ENCODE data around the gene PDZD7. TPM values are rescaled to one million over a fixed set of nuclear protein-coding genes. Genes with fewer than 3 reads are reported as not detected.

The PDZD7 gene
- polyA plus RNA-seq, 1 experiment, result 0.86 TPM

DNA sequence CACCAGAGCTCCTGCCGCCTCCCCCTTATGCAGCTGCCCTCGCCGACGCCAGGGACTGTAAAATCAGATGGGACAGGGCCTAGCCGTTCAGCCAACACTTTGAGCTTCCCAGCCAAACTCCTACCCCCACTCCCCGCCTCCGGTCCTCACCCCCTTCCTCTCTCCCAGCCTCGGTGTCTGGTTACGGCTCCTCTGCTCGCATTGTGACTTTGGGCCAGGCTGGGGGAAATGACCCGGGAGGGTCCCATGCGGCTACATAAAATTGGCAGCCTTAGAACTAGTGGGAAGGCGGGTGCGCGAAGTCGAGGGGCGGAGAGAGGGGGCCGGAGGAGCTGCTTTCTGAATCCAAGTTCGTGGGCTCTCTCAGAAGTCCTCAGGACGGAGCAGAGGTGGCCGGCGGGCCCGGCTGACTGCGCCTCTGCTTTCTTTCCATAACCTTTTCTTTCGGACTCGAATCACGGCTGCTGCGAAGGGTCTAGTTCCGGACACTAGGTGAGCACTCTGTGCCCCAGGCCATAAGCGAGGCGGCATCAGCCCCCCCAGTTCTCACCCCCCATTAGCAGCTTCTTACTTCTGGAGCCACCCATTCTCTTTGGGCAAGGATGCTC lies 30.8 kb upstream of the PDZD7 start, which contains the start of gene KAZALD1:
Gene KAZALD1 (plus strand): TSS at position 366 of the 608 bp plus-strand sequence. CDS start 604 bp downstream, outside the sequence.
- POLR2A ChIA-PET, result interaction anchor here (0.5 to 1.8 kb wide), 7 partner anchors 10 to 1683 kb away, joined by 3 to 21 read pairs (median 7); no protein-coding TSS in a partner anchor
- DNase-seq (ENCODE audit: low read depth), result no peak
- Histone ChIP-seq H3K36me3 (ENCODE audit: control insufficient read depth, insufficient read depth, low read length) (no peaks in the 10 kb centered on the region), H3K4me3 (ENCODE audit: low read depth, low read length) (peak within 1 kb of the TSS; percentile 86), H3K27me3 (ENCODE audit: control insufficient read depth, insufficient read depth, low read length) (no peaks in the 10 kb centered on the region)
- TF ChIP-seq, protein P1, sequence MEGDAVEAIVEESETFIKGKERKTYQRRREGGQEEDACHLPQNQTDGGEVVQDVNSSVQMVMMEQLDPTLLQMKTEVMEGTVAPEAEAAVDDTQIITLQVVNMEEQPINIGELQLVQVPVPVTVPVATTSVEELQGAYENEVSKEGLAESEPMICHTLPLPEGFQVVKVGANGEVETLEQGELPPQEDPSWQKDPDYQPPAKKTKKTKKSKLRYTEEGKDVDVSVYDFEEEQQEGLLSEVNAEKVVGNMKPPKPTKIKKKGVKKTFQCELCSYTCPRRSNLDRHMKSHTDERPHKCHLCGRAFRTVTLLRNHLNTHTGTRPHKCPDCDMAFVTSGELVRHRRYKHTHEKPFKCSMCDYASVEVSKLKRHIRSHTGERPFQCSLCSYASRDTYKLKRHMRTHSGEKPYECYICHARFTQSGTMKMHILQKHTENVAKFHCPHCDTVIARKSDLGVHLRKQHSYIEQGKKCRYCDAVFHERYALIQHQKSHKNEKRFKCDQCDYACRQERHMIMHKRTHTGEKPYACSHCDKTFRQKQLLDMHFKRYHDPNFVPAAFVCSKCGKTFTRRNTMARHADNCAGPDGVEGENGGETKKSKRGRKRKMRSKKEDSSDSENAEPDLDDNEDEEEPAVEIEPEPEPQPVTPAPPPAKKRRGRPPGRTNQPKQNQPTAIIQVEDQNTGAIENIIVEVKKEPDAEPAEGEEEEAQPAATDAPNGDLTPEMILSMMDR (IDR thresholded peaks at IDR 0.05; ENCODE audit: insufficient read depth, low read depth, low read length), result no peak
- CTCF ChIA-PET, result interaction anchor here (0.8 to 26.2 kb wide), 12 partner anchors 14 to 80 kb away, joined by 3 to 676 read pairs (median 10); partner anchors contain the start of genes LZTS2, PDZD7 and SFXN3

DNA sequence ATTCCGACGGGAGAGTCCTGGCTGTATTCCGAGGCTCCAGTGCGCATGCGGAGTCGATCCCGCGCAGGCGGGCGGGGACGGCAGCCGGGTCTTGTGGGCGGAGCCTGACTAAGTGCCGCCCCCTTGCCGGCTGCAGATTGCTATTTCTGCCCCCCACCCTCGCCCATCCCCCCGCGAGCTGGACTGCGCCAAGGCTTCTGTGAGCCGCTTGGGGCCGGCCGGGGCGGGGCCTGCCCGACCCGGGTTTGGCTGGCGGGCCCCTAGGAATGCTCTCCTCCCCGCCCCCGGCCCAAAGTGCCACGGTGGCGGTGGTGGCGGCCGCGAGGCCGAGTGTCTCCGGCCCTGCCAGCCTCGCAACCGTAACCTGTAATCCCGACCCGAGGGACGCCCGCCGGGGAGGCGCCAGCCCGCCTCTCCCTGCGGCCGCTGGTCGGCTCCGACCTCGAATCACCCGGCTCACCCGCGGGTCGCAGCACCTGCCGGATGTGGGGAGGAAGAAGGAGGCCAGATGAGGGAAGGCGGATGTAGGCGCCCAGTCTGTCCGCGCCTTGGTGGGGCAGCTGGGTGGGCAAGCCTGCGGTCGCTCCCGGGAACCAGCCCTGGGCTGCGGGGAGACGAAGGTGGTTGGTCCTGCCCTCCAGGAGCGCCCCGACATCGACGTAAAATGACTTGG lies 30.2 kb upstream of the PDZD7 start:
- ChIA-PET POLR2A (interaction anchor here (0.5 to 1.8 kb wide), 7 partner anchors 9 to 1683 kb away, joined by 3 to 21 read pairs (median 7); no protein-coding TSS in a partner anchor), CTCF (interaction anchor here (0.7 to 26.2 kb wide), 19 partner anchors 8 to 83 kb away, joined by 3 to 676 read pairs (median 5); partner anchors contain the start of genes LZTS2, PDZD7 and SFXN3)
- TF ChIP-seq, protein P1 (IDR thresholded peaks at IDR 0.05; ENCODE audit: insufficient read depth, low read depth, low read length), result no peak
- Histone ChIP-seq H3K36me3 (ENCODE audit: control insufficient read depth, insufficient read depth, low read length) (no peaks in the 10 kb centered on the region), H3K4me3 (ENCODE audit: low read depth, low read length) (peak overlapping the region; percentile 86), H3K27me3 (ENCODE audit: control insufficient read depth, insufficient read depth, low read length) (no peaks in the 10 kb centered on the region)
- no peak for DNase-seq (ENCODE audit: low read depth)

DNA sequence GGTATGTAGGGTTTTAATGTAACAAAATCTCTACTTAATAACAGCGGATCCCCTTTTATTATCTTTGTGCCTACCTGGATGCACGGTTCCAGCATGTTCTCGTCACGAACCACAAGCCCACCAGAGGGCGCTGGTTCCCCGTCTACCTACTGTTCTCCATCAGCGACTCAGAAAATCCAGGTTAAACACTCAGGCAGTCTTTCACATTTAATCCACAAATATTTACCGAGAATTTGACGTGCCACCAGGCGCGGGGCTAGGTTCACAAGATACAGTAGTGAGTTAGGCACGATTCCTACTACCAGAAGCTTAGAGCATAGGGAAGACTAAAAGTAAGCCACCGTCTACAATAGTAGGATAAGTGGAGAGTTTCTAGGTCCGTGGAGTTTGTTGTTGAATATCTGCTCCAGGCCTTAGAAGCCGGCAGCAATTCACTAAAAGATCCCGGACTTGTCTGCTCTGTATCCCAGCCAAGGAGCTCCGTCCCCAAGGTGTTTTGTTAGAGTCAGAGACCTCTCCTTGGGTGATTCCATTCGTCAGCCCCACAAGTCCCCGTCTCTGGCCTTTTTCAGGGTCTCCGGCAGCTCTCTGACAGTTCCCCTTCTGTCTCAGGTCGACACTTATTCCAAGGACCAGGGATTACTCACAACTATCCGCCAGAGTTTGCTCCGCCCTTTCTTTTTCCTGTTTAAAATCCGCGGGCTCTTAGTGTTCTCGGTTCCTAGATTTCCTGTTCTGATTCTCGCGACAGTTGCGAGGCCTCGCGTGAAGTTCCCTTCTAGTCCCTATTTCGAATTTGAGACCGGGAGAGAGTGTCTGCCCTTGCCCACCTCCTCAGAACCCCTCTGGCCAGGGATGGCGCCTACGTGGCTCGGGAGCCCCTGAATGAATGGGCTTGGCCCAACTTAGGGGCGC lies 29.4 kb upstream of the PDZD7 start:
- DNase-seq (ENCODE audit: low read depth), result no peak
- H3K36me3 ChIP-seq (ENCODE audit: control insufficient read depth, insufficient read depth, low read length), result no peaks in the 10 kb centered on the region
- H3K27me3 ChIP-seq (ENCODE audit: control insufficient read depth, insufficient read depth, low read length), result no peaks in the 10 kb centered on the region
- CTCF ChIA-PET, result interaction anchor here (0.8 to 26.2 kb wide), 15 partner anchors 9 to 84 kb away, joined by 3 to 676 read pairs (median 7); partner anchors contain the start of genes LZTS2, PDZD7 and SFXN3
- peak overlapping the region; percentile 86 for H3K4me3 ChIP-seq (ENCODE audit: low read depth, low read length)
- TF ChIP-seq, protein P1 (IDR thresholded peaks at IDR 0.05; ENCODE audit: insufficient read depth, low read depth, low read length), result peak; percentile 87
- POLR2A ChIA-PET, result interaction anchor here (1.0 to 1.8 kb wide), 3 partner anchors 8 to 82 kb away, joined by 7 to 21 read pairs (median 13); no protein-coding TSS in a partner anchor

DNA sequence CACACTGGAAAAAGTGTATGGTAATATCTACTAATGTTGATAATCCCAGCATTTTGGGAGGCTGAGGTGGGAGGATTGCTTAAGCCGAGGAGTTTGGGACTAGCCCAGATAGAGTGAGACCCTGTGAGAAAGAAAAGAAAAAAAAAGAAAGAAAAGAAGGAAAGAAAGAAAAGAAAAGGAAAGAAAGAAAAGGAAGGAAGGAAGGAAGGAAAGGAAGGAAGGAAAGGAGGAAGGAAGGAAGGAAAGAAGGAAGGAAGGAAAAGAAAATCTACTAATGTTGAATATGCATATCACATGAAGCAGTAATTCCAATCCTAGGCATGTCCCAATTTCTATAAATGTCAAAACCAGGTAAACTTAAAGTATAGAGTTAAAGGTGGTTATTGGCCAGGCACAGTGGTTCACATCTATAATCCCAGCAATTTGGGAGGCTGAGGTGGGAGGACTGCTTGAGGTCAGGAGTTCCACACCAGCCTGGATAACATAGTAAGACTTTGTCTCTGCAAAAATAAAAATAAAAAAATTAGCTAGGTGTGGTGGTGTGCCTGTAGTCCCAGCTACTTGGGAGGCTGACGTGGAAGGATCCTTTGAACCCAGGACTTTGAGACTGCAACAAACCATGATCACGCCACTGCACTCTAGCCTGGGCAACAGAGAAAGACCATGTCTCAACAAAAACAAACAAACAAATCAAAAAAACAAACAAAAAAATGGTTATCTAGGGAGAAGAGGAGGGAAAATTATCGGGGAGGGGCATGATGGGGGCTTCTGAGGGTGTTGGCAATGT lies 25.6 kb upstream of the PDZD7 start:
- POLR2A ChIA-PET, result no interaction called here
- CTCF ChIA-PET, result interaction anchor here (1.9 to 27.0 kb wide), 3 partner anchors 6 to 86 kb away, joined by 11 to 676 read pairs (median 676); partner anchors contain the start of gene KAZALD1
- TF ChIP-seq, protein P1 (IDR thresholded peaks at IDR 0.05; ENCODE audit: insufficient read depth, low read depth, low read length), result no peak
- H3K27me3 ChIP-seq (ENCODE audit: control insufficient read depth, insufficient read depth, low read length), result no peaks in the 10 kb centered on the region
- H3K36me3 ChIP-seq (ENCODE audit: control insufficient read depth, insufficient read depth, low read length), result no peaks in the 10 kb centered on the region
- DNase-seq (ENCODE audit: low read depth), result no peak
- H3K4me3 ChIP-seq (ENCODE audit: low read depth, low read length), result no peak overlapping the region

Data from BJ (cell line).